ENCODE measurements around the gene POM121L2.

Gene POM121L2

GRCh38 chr6:27260369-27260768, 51.7 kb downstream of the POM121L2 start:
- no peak overlapping the region for H2BK12ac ChIP-seq (ENCODE audit: low read length)
- peaks cover 0 to 12% (median 3%) of the 10 kb centered on the region in 3 experiments for H3K27me3 ChIP-seq (ENCODE audit: control insufficient read depth in 3 of 3, insufficient read depth in 3 of 3, low read depth in 1 of 3, low read length in 3 of 3)

More at GRCh38 chr6:27260369-27260768, 51.7 kb downstream of the POM121L2 start:
- Histone ChIP-seq H3K9me3 (replicated peaks in 1 of 2; ENCODE audit: control insufficient read depth in 2 of 2, insufficient read depth in 1 of 2, low read depth in 1 of 2, low read length in 2 of 2) (no peaks in the 10 kb centered on the region), H3K4me1 (ENCODE audit: control insufficient read depth in 2 of 2, insufficient read depth in 1 of 2, low read depth in 1 of 2, low read length in 2 of 2) (no peaks in the 10 kb centered on the region), H2AFZ (ENCODE audit: low read length) (peak overlapping the region; percentile 45), H2BK120ac (ENCODE audit: low read depth, low read length) (no peak overlapping the region), H4K8ac (ENCODE audit: low read depth, low read length) (no peak overlapping the region), H3K18ac (ENCODE audit: low read length) (no peak overlapping the region), H2BK15ac (ENCODE audit: low read length) (no peak overlapping the region), H3K14ac (ENCODE audit: low read length) (no peak overlapping the region), H3K36me3 (replicated peaks in 1 of 2; ENCODE audit: control insufficient read depth in 2 of 2, insufficient read depth in 2 of 2, low read length in 2 of 2) (no peaks in the 10 kb centered on the region), H3K27ac (replicated peaks; ENCODE audit: low read length) (no peak overlapping the region), H2BK5ac (ENCODE audit: low read length) (no peak overlapping the region), H3K4ac (ENCODE audit: low read length) (no peak overlapping the region), H3K23ac (ENCODE audit: low read depth, low read length, poor library complexity) (no peak overlapping the region), H3K4me3 (ENCODE audit: low read length in 2 of 2) (peak overlapping the region in 1 of 2 donors; percentile 26), H2AK5ac (ENCODE audit: low read depth, low read length) (no peak overlapping the region), H4K91ac (ENCODE audit: low read depth, low read length, poor library complexity) (no peak overlapping the region), H3K79me1 (ENCODE audit: low read depth, low read length) (no peaks in the 10 kb centered on the region), H3K4me2 (ENCODE audit: insufficient read depth, low read length, poor library complexity, severe bottlenecking) (peak overlapping the region; percentile 19), H3K9ac (ENCODE audit: low read depth, low read length, poor library complexity) (no peak overlapping the region)
- no peak for DNase-seq (ENCODE audit: low spot score)
- WGBS, 2 donors (ENCODE audit: extremely low coverage in 2 of 2, insufficient read length in 2 of 2, insufficient replicate concordance in 1 of 2) = no CpG with 5 or more reads among the region's 21 CpGs

Measured in neuronal stem cell (in vitro differentiated cells).